Lower leg skin (tissue), 3 donors: Measurements from ENCODE around the gene TMEM141.

ENCODE experiments used
- POLR2A ChIP-seq, 2 donors: fragments of 450-650 bp; IDR thresholded peaks; one replicate each; pipeline ENCODE4 v1.6.1; 2016 to 2017; ENCODE audit warnings: antibody characterized with exemption in 2 of 2, mild to moderate bottlenecking in 1 of 2, moderate library complexity in 1 of 2
- TF ChIP-seq, protein P1 (sequence below), 3 donors: fragments of 450-650 bp; IDR thresholded peaks; one replicate each; pipeline ENCODE4 v1.5.1; 2016; ENCODE audit warnings: antibody characterized with exemption in 3 of 3, mild to moderate bottlenecking in 3 of 3, moderate library complexity in 2 of 3

DNA sequence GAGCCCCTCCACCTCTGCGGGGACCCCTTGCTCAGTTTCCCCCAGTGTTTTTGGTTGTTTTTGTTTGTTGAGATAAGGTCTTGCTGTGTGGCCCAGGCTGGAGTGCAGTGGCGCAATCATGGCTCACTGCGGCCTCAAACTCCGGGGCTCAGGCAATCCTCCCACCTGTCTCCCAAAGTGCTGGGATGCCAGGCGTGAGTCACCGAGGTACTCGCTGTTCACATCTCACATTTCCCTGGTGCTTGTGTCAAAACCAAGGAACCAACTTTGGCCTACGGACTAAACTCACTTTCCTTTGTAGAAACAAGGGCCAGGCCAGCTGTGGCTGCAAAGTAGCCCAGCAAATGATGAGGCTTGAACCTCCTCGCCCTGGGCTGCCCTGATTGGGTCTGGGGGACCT lies 41.4 kb downstream of the TMEM141 start:
- TF ChIP-seq, protein P1, sequence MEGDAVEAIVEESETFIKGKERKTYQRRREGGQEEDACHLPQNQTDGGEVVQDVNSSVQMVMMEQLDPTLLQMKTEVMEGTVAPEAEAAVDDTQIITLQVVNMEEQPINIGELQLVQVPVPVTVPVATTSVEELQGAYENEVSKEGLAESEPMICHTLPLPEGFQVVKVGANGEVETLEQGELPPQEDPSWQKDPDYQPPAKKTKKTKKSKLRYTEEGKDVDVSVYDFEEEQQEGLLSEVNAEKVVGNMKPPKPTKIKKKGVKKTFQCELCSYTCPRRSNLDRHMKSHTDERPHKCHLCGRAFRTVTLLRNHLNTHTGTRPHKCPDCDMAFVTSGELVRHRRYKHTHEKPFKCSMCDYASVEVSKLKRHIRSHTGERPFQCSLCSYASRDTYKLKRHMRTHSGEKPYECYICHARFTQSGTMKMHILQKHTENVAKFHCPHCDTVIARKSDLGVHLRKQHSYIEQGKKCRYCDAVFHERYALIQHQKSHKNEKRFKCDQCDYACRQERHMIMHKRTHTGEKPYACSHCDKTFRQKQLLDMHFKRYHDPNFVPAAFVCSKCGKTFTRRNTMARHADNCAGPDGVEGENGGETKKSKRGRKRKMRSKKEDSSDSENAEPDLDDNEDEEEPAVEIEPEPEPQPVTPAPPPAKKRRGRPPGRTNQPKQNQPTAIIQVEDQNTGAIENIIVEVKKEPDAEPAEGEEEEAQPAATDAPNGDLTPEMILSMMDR (IDR thresholded peaks at IDR 0.05), result no peak
- TF ChIP-seq POLR2A (IDR thresholded peaks at IDR 0.05), result no peak
